SK-N-SH (cell line): ENCODE data around the gene PLA2G1B. TPM values are rescaled to one million over a fixed set of nuclear protein-coding genes. Genes with fewer than 3 reads are reported as not detected.
A peak's percentile ranks its signal among the peaks of the same experiment; 100 is the strongest.

Experiments used
- CTCF ChIA-PET: fragments of 300-600, 350-600 bp; formaldehyde crosslinking; extraction: SDS; loops from one replicate; lab custom pipeline; 2021; lab: Yijun Ruan, JAX
- POLR2A ChIA-PET: fragments of 350-600 bp; sonication (Branson Sonifier 250); formaldehyde crosslinking; extraction: SDS; loops from one replicate; lab custom pipeline; 2020; ENCODE audit warnings: antibody characterized with exemption, inconsistent platforms; lab: Yijun Ruan, JAX
- DNase-seq: peaks from one replicate; pipeline ENCODE4 v3.0.0; 2012
- H2AFZ ChIP-seq: fragments of 200-600 bp; sonication (generic); 2 replicates; pipeline ENCODE4 v1.8.1; 2016; ENCODE audit warnings: antibody characterized with exemption, mild to moderate bottlenecking, low read depth
- H3F3A ChIP-seq: fragments of 200-600 bp; sonication (generic); replicated peaks from 2 replicates; pipeline ENCODE3; 2016; ENCODE audit warnings: antibody characterized with exemption, mild to moderate bottlenecking; ENCODE audit not compliant: insufficient read depth
- H3K27ac ChIP-seq, 2 experiments: fragments of 200-500 bp in 1 of 2; fragments of 200-600 bp in 1 of 2; sonication (Bioruptor generic) in 1 of 2; sonication (generic), shearing (Covaris generic) in 1 of 2; 2 replicates each; pipeline versions ENCODE4 v1.5.1 to v1.6.1; 2014 to 2016; ENCODE audit warnings: low read depth in 2 of 2, inconsistent platforms in 1 of 2, low read length in 1 of 2, mild to moderate bottlenecking in 1 of 2, mixed read lengths in 1 of 2
- H3K27me3 ChIP-seq: fragments of 200-600 bp; sonication (generic), shearing (Covaris generic); 2 replicates; pipeline ENCODE4 v1.6.1; 2016; ENCODE audit warnings: mixed run types; ENCODE audit not compliant: insufficient read depth
- H3K36me3 ChIP-seq, 2 experiments: fragments of 200-500 bp in 1 of 2; fragments of 200-600 bp in 1 of 2; sonication (Bioruptor generic) in 1 of 2; sonication (generic) in 1 of 2; replicated peaks in 1 of 2; 2 replicates each; pipeline versions ENCODE3 to v1.5.1; 2014 to 2016; ENCODE audit warnings: low read length in 1 of 2, mild to moderate bottlenecking in 1 of 2; ENCODE audit not compliant: insufficient read depth in 2 of 2, control insufficient read depth in 1 of 2
- H3K4me1 ChIP-seq, 2 experiments: fragments of 200-500 bp in 1 of 2; fragments of 200-600 bp in 1 of 2; sonication (Bioruptor generic) in 1 of 2; sonication (generic), shearing (Covaris generic) in 1 of 2; 2 replicates each; pipeline versions ENCODE4 v1.5.1 to v1.6.1; 2014 to 2016; ENCODE audit warnings: low read depth in 1 of 2, low read length in 1 of 2, mixed run types in 1 of 2; ENCODE audit not compliant: insufficient read depth in 2 of 2, control insufficient read depth in 1 of 2
- H3K4me2 ChIP-seq: fragments of 200-600 bp; sonication (generic), shearing (Covaris generic); 2 replicates; pipeline ENCODE4 v1.6.1; 2017; ENCODE audit warnings: mixed run types
- H3K4me3 ChIP-seq, 2 experiments: fragments of 200-500 bp in 1 of 2; fragments of 200-600 bp in 1 of 2; sonication (Bioruptor generic) in 1 of 2; sonication (generic), shearing (Covaris generic) in 1 of 2; 2 replicates each; pipeline versions ENCODE4 v1.5.1 to v1.8.1; 2014 to 2016; ENCODE audit warnings: low read depth in 2 of 2, inconsistent platforms in 1 of 2, low read length in 1 of 2, mild to moderate bottlenecking in 1 of 2, mixed read lengths in 1 of 2, moderate library complexity in 1 of 2
- H3K79me2 ChIP-seq: fragments of 200-600 bp; sonication (generic); 2 replicates; pipeline ENCODE4 v1.8.1; 2017; ENCODE audit warnings: mild to moderate bottlenecking; ENCODE audit not compliant: insufficient read depth
- H3K9ac ChIP-seq: fragments of 200-600 bp; sonication (generic); 2 replicates; pipeline ENCODE4 v1.6.1; 2017; ENCODE audit warnings: mixed run types
- H3K9me2 ChIP-seq: fragments of 200-600 bp; sonication (generic); 2 replicates; pipeline ENCODE4 v1.6.1; 2017; ENCODE audit warnings: mixed run types
- H3K9me3 ChIP-seq: fragments of 200-600 bp; sonication (generic); 2 replicates; pipeline ENCODE4 v1.6.1; 2017; ENCODE audit warnings: mixed run types, mild to moderate bottlenecking, moderate library complexity
- H4K20me1 ChIP-seq: fragments of 200-600 bp; sonication (generic); 2 replicates; pipeline ENCODE4 v1.6.1; 2017; ENCODE audit warnings: mild to moderate bottlenecking, mixed run types; ENCODE audit not compliant: insufficient read depth
- EP300 ChIP-seq, 2 experiments: IDR thresholded peaks; 2 replicates each; pipeline versions ENCODE4 v1.4.0 to v1.6.1; 2012; ENCODE audit warnings: borderline replicate concordance in 1 of 2, low read depth in 1 of 2, low read length in 1 of 2
- EZH2phosphoT487 ChIP-seq: fragments of 200-600 bp; sonication (generic); IDR thresholded peaks from 2 replicates; pipeline ENCODE4 v1.6.1; 2017; ENCODE audit warnings: low read depth, mixed run types, mild to moderate bottlenecking, antibody characterized with exemption, moderate library complexity, borderline replicate concordance
- FOSL2 ChIP-seq: IDR thresholded peaks from 2 replicates; pipeline ENCODE4 v1.4.0; 2012; ENCODE audit warnings: low read depth, mild to moderate bottlenecking, moderate library complexity, borderline replicate concordance
- FOXM1 ChIP-seq: IDR thresholded peaks from 2 replicates; pipeline ENCODE4 v1.4.0; 2012; ENCODE audit warnings: low read depth, mild to moderate bottlenecking
- GABPA ChIP-seq: IDR thresholded peaks from 2 replicates; pipeline ENCODE4 v1.4.0; 2012; ENCODE audit warnings: low read depth, mild to moderate bottlenecking
- IRF3 ChIP-seq: fragments of 150-350 bp; IDR thresholded peaks from 2 replicates; pipeline ENCODE4 v1.6.1; 2016; ENCODE audit warnings: mild to moderate bottlenecking, low read depth, low read length
- JUND ChIP-seq: IDR thresholded peaks from 2 replicates; pipeline ENCODE4 v1.4.0; 2012
- MXI1 ChIP-seq: IDR thresholded peaks from 2 replicates; pipeline ENCODE4 v1.6.1; 2012; ENCODE audit warnings: mild to moderate bottlenecking, low read depth, low read length, improper control_type of control experiment
- NRF1 ChIP-seq: IDR thresholded peaks from 2 replicates; pipeline ENCODE4 v1.6.1; 2012; ENCODE audit warnings: low read depth, mild to moderate bottlenecking, low read length
- PBX3 ChIP-seq: IDR thresholded peaks from 2 replicates; pipeline ENCODE4; 2012
- REST ChIP-seq: IDR thresholded peaks from 2 replicates; pipeline ENCODE4 v1.6.1; 2012; ENCODE audit warnings: mild to moderate bottlenecking, low read depth, low read length, moderate library complexity
- RXRA ChIP-seq: IDR thresholded peaks from 2 replicates; pipeline ENCODE4 v1.4.0; 2012; ENCODE audit warnings: low read depth, mild to moderate bottlenecking, borderline replicate concordance
- SIN3A ChIP-seq: IDR thresholded peaks from 2 replicates; pipeline ENCODE4 v1.6.1; 2012; ENCODE audit warnings: low read depth, mild to moderate bottlenecking, low read length, moderate library complexity, borderline replicate concordance
- SMC3 ChIP-seq: IDR thresholded peaks from 2 replicates; pipeline ENCODE4 v1.6.1; 2012; ENCODE audit warnings: low read depth, low read length, improper control_type of control experiment
- TCF12 ChIP-seq: IDR thresholded peaks from 2 replicates; pipeline ENCODE4 v1.4.0; 2012
- TEAD4 ChIP-seq: IDR thresholded peaks from 2 replicates; pipeline ENCODE4 v1.4.0; 2012; ENCODE audit warnings: mild to moderate bottlenecking, borderline replicate concordance; ENCODE audit not compliant: insufficient read depth
- USF2 ChIP-seq: fragments of 150-350 bp; IDR thresholded peaks from 2 replicates; pipeline ENCODE4 v1.6.1; 2017; ENCODE audit warnings: antibody characterized with exemption, low read length, low read depth, borderline replicate concordance
- WGBS: methylation state at CpG from one replicate; pipeline ENCODE4 v1.1.6; 2017; ENCODE audit warnings: low lambda C conversion rate; 5-methylcytosine and 5-hydroxymethylcytosine counted together
- polyA plus RNA-seq, 3 experiments: library from polyadenylated mRNA; depleted of rRNA; stranded (reverse); fragments of >200 nt; gene quantifications; 2 replicates each; pipeline ENCODE4 v1.2.3, GENCODE V29; 2012

PLA2G1B gene
- polyA plus RNA-seq, 1 of the 3 experiments (the other 2 are of a cell fraction): not detected

- TF ChIP-seq RXRA (no peak), EP300 (IDR thresholded peaks at IDR 0.05; ENCODE audit: borderline replicate concordance in 1 of 2, low read depth in 1 of 2, low read length in 1 of 2) (peak in 1 of 2 experiments; percentile 32; a peak in 1 of 4 replicates), SMC3 (0 out of 2 replicates have a peak, but pooled peaks have one; percentile 3), TCF12 (peak; percentile 71)
- TF ChIP-seq, all 33 proteins: peak for 14
These were observed 25.4 kb downstream of the PLA2G1B start, which contains the start of gene SIRT4 (continued) for GRCh38 chr12:120301962-120302815.

DNA sequence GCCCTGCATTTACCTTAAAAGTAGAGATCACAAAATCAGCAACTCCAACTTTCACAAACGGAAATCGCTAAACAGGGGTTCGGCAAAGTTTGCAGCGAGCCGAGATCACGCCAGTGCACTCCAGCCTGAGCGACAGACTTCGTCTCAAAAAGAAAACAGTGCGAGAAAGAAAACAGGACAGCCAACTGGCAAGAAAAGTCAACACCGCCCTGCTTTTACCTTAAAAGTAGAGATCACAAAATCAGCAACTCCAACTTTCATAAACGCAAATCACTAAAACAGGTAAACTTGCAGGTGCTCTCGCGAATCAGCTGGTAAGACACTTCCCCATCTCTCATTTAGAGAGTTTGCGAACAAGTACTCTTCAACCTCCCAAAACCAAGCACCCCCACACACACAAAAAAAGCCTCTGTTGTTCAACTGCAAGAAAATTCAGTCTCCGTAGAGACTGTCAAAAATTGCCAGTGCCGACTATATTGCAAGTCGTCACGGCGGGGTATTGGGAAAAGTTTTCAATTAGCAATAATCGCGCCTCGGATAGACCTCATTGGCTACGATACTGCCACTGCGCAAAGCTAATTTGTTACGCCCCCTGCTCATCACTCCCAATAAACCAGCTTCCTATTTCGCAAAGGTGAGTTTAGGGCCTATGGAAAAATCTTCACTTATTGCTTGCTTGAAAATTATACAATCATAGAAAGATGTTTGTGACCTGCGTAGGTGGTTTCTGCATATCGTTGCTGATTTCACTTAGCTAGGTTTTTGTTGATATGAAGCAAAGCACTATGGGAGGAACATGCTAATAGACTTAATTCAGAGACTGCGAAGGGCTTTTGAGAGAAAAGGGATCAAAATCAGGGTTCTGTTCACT lies 34.7 kb downstream of the PLA2G1B start, which contains the start of gene RNU4-1:
TSS of gene RNU4-1 (minus strand) at position 577 of the 871 bp plus-strand sequence.
- Histone ChIP-seq H4K20me1 (no peaks in the 10 kb centered on the region), H3K36me3 (no peaks in the 10 kb centered on the region), H3K4me3 (peak within 1 kb of the TSS; percentile 50 to 70), H3K9me3 (no peaks in the 10 kb centered on the region), H3K27ac (peak within 1 kb of the TSS; percentile 98 to 100), H3K9me2 (no peaks in the 10 kb centered on the region), H3K27me3 (no peaks in the 10 kb centered on the region), H3F3A (peaks cover 30% of the 10 kb centered on the region), H3K4me1 (peaks cover 0 to 2% of the 10 kb centered on the region in 2 experiments; a peak in 2 of 4 replicates), H2AFZ (peak within 1 kb of the TSS; percentile 67), H3K9ac (peak within 1 kb of the TSS; percentile 86), H3K79me2 (no peaks in the 10 kb centered on the region), H3K4me2 (peak within 1 kb of the TSS; percentile 90)
- WGBS: under 1% methylated on average over 28 of the region's 29 CpGs
- peak; percentile 57 for DNase-seq
- ChIA-PET POLR2A (interaction anchor here (0.8 to 4.8 kb wide), 15 partner anchors 9 to 176 kb away, joined by 3 to 108 read pairs (median 13); partner anchors contain the start of genes COX6A1, PXN, RAB35 and RPLP0), CTCF (interaction anchor here (0.8 to 3.8 kb wide), 10 partner anchors 9 to 67 kb away, joined by 3 to 26 read pairs (median 4); partner anchors contain the start of gene SIRT4)
- TF ChIP-seq MXI1 (0 out of 2 replicates have a peak, but pooled peaks have one; percentile 29), TEAD4 (peak; percentile 71), GABPA (no peak), EP300 (IDR thresholded peaks at IDR 0.05; ENCODE audit: borderline replicate concordance in 1 of 2, low read depth in 1 of 2, low read length in 1 of 2) (peak in 1 of 2 experiments; percentile 67; a peak in 1 of 4 replicates), JUND (peak; percentile 67), SIN3A (peak; percentile 100), PBX3 (peak; percentile 71), TCF12 (peak; percentile 60), FOXM1 (no peak), REST (peak; percentile 70; the same call in 1 of the 2 replicates), NRF1 (no peak), USF2 (no peak), IRF3 (no peak), FOSL2 (peak; percentile 43), EZH2phosphoT487 (no peak)
